Endothelial cell of umbilical vein (primary cell): ENCODE results near the gene HSD17B8. TPM values are rescaled to one million over a fixed set of nuclear protein-coding genes. Genes with fewer than 3 reads are reported as not detected.

Source experiments
- BruUV-seq: library from RNA; stranded (reverse); fragments of 400-500 nt; replicated peaks from 2 replicates; lab custom pipeline; 2021; lab: Mats Ljungman, UMichigan
- CTCF ChIA-PET: fragments of 300-600, 350-600 bp; sonication (Branson Sonifier 250); formaldehyde crosslinking; loops from one replicate; lab custom pipeline; 2021; ENCODE audit warnings: antibody characterized with exemption, inconsistent platforms; lab: Charles Lee
- POLR2A ChIA-PET: fragments of 300-600, 350-600 bp; sonication (Branson Sonifier 250); formaldehyde crosslinking; loops from one replicate; lab custom pipeline; 2021; ENCODE audit warnings: antibody characterized with exemption, inconsistent platforms; lab: Charles Lee
- DNase-seq: peaks from one replicate; pipeline ENCODE4 v3.0.0-alpha.2; 2011; ENCODE audit warnings: low read depth, low spot score
- FAIRE-seq: peaks from 2 replicates; lab custom pipeline; 2011; peaks lifted over from hg19 to GRCh38; lab: Jason Lieb, UNC
- H2AFZ ChIP-seq: 2 replicates; pipeline ENCODE4 v1.6.0; 2012; ENCODE audit warnings: low read depth, low read length, control low read depth, inconsistent platforms
- H3K27ac ChIP-seq: 2 replicates; pipeline ENCODE4 v1.5.1; 2011; ENCODE audit warnings: low read depth, mild to moderate bottlenecking, control low read depth, low read length, moderate library complexity; ENCODE audit not compliant: insufficient read depth
- H3K27me3 ChIP-seq, 2 experiments: 2 replicates each; pipeline versions ENCODE4 v1.6.0 to v1.6.1; 2011; ENCODE audit warnings: low read length in 2 of 2, mixed read lengths in 1 of 2; ENCODE audit not compliant: control insufficient read depth in 2 of 2, insufficient read depth in 2 of 2
- H3K36me3 ChIP-seq, 2 experiments: 2 replicates in 1 of 2; 3 replicates in 1 of 2; pipeline ENCODE4 v1.5.1; 2011; ENCODE audit warnings: low read length in 2 of 2, mild to moderate bottlenecking in 1 of 2, moderate library complexity in 1 of 2; ENCODE audit not compliant: control insufficient read depth in 2 of 2, insufficient read depth in 2 of 2; ENCODE audit errors: extremely low read depth in 1 of 2
- H3K4me1 ChIP-seq: 3 replicates; pipeline ENCODE4 v1.5.1; 2011; ENCODE audit warnings: mild to moderate bottlenecking, low read length; ENCODE audit not compliant: control insufficient read depth, insufficient read depth; ENCODE audit errors: extremely low read depth
- H3K4me2 ChIP-seq: 2 replicates; pipeline ENCODE4 v1.6.1; 2011; ENCODE audit warnings: low read length, control low read depth, mixed read lengths; ENCODE audit not compliant: insufficient read depth
- H3K4me3 ChIP-seq, 3 experiments: fragments of 200-600 bp in 1 of 3; sonication (generic), shearing (Covaris generic) in 1 of 3; replicated peaks in 1 of 3; 2 replicates each; pipeline ENCODE4 v1.5.1; 2011 to 2016; ENCODE audit warnings: control low read depth in 3 of 3, low read length in 3 of 3, mild to moderate bottlenecking in 2 of 3, inconsistent platforms in 1 of 3, low read depth in 1 of 3, moderate library complexity in 1 of 3; ENCODE audit not compliant: insufficient read depth in 1 of 3
- H3K79me2 ChIP-seq: 2 replicates; pipeline ENCODE4 v1.6.0; 2012; ENCODE audit warnings: low read length, inconsistent platforms; ENCODE audit not compliant: control insufficient read depth, insufficient read depth
- H3K9ac ChIP-seq: replicated peaks from 2 replicates; pipeline ENCODE3; 2011; ENCODE audit warnings: low read length, control low read depth; ENCODE audit not compliant: insufficient read depth; ENCODE audit errors: extremely low read depth
- H3K9me1 ChIP-seq: replicated peaks from 3 replicates; pipeline ENCODE4 v1.6.0; 2011; ENCODE audit warnings: mild to moderate bottlenecking, low read length; ENCODE audit not compliant: control insufficient read depth, insufficient read depth; ENCODE audit errors: extremely low read depth
- H3K9me3 ChIP-seq: replicated peaks from 2 replicates; pipeline ENCODE4 v1.5.1; 2012; ENCODE audit warnings: low read length, inconsistent platforms; ENCODE audit not compliant: control insufficient read depth, insufficient read depth
- H4K20me1 ChIP-seq: replicated peaks from 2 replicates; pipeline ENCODE3; 2011; ENCODE audit warnings: mild to moderate bottlenecking, low read length; ENCODE audit not compliant: control insufficient read depth, insufficient read depth; ENCODE audit errors: extremely low read depth
- CTCF ChIP-seq, 2 donors: IDR thresholded peaks; 1 replicate in 1 of 2; 2 replicates in 1 of 2; pipeline ENCODE4 v1.5.1; 2011; ENCODE audit warnings: low read length in 2 of 2, mild to moderate bottlenecking in 2 of 2, moderate library complexity in 2 of 2, control low read depth in 1 of 2, inconsistent platforms in 1 of 2, low read depth in 1 of 2; ENCODE audit not compliant: insufficient read depth in 1 of 2; ENCODE audit errors: extremely low read depth in 1 of 2
- EZH2 ChIP-seq: IDR thresholded peaks from 2 replicates; pipeline ENCODE4 v1.6.1; 2012; ENCODE audit warnings: borderline replicate concordance, low read depth, mild to moderate bottlenecking, moderate library complexity, low read length, inconsistent platforms; ENCODE audit not compliant: severe bottlenecking
- GATA2 ChIP-seq: IDR thresholded peaks from 2 replicates; pipeline ENCODE4 v1.7.0; 2011; ENCODE audit warnings: low read depth, mild to moderate bottlenecking, moderate library complexity, mixed read lengths, low read length; ENCODE audit not compliant: insufficient read length, insufficient read depth
- MYC ChIP-seq: IDR thresholded peaks from one replicate; pipeline ENCODE4 v1.6.1; 2011; ENCODE audit warnings: mild to moderate bottlenecking, low read depth, low read length
- POLR2AphosphoS5 ChIP-seq: IDR thresholded peaks from 2 replicates; pipeline ENCODE4 v1.6.1; 2012; ENCODE audit warnings: low read depth, mild to moderate bottlenecking, control low read depth, low read length, moderate library complexity; ENCODE audit not compliant: insufficient read depth
- dilution Hi-C: fragments of 300-500 bp; cut with MboI; formaldehyde crosslinking; loops from one replicate; pipeline ENCODE4 v1.15.0; 2019; ENCODE audit warnings: low sequenced_read_pairs; ENCODE audit not compliant: extremely low pct_ligation_motif_present
- intact Hi-C: fragments of 100-400 bp; cut with micrococcal nuclease; formaldehyde crosslinking; loops from one replicate; pipeline ENCODE4 v1.10.0; 2022
- polyA plus RNA-seq, 4 experiments: library from polyadenylated mRNA; depleted of rRNA in 3 of 4; stranded (reverse) in 3 of 4; unstranded in 1 of 4; fragments of >200 nt; gene quantifications; 2 replicates each; pipeline versions ENCODE4 v1.2.1 to v1.2.3, GENCODE V29; 2011 to 2012; ENCODE audit warnings: missing spikeins in 1 of 4
- total RNA-seq: library from RNA; stranded (reverse); gene quantifications from 2 replicates; pipeline ENCODE4 v1.2.3, GENCODE V29; 2021
- TF ChIP-seq, protein P1 (sequence below): IDR thresholded peaks from 2 replicates; pipeline ENCODE4 v1.6.1; 2011; ENCODE audit not compliant: insufficient read depth, insufficient read length

Gene HSD17B8
- total and polyA plus RNA-seq, 2 donors (not counting 3 experiments of a cell fraction or from before 2014, with no cell fraction given) = 4.0 to 8.2 TPM

- TF ChIP-seq CTCF (IDR thresholded peaks at IDR 0.05; ENCODE audit: extremely low read depth in 1 of 2, insufficient read depth in 1 of 2, low read depth in 1 of 2, low read length in 2 of 2) (no peak), POLR2AphosphoS5 (no peak), EZH2 (no peak), GATA2 (no peak), MYC (no peak)
- TF ChIP-seq, protein P1, sequence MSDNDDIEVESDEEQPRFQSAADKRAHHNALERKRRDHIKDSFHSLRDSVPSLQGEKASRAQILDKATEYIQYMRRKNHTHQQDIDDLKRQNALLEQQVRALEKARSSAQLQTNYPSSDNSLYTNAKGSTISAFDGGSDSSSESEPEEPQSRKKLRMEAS = no peak
- Histone ChIP-seq H3K9me3 (no peaks in the 10 kb centered on the region), H4K20me1 (no peaks in the 10 kb centered on the region), H3K4me2 (no peak overlapping the region), H2AFZ (no peak overlapping the region), H3K79me2 (no peaks in the 10 kb centered on the region), H3K27me3 (peaks cover 21 to 26% of the 10 kb centered on the region in 2 experiments), H3K4me3 (no peak overlapping the region), H3K9me1 (no peaks in the 10 kb centered on the region), H3K27ac (no peak overlapping the region), H3K9ac (no peak overlapping the region), H3K36me3 (peaks cover 0 to 26% of the 10 kb centered on the region in 2 experiments), H3K4me1 (peaks cover 6% of the 10 kb centered on the region)
- BruUV-seq = no TSS peak
- ChIA-PET CTCF (no interaction called here), POLR2A (no interaction called here)
- FAIRE-seq = no peak
- dilution Hi-C loops = no loop called here
- no peak for DNase-seq
- intact Hi-C loops = no loop called here
These were observed 12.9 kb upstream of the HSD17B8 start for GRCh38 chr6:33191383-33192104.
